ENCODE results near the gene SLC31A2.

The SLC31A2 gene

DNA sequence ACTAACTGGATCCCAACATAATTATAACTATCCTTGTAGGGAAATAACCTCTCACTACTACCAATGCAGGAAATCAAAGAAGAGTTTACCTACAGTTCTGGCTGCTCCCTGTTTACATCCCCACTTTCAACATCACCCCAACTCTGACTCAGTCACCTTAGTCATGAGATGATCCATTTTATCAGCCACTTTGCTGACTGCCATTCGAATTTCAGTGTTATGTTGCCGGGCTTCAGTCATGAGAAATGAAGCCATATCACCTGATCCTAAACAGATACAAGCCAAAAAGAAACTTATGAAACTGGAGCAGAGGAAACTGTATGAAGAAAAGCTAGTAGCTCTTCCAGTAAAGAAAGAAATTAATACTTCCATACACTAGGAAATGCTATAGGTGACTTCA lies 33.7 kb downstream of the SLC31A2 start:
- no peaks in the 10 kb centered on the region for H3K9me3 ChIP-seq (ENCODE audit: control insufficient read depth in 2 of 2, low read length in 2 of 2)
- no peaks in the 10 kb centered on the region for H3K4me1 ChIP-seq (ENCODE audit: control insufficient read depth in 2 of 2, insufficient read depth in 2 of 2, low read length in 2 of 2)
- no peak overlapping the region for H3K27ac ChIP-seq (ENCODE audit: low read depth in 2 of 2, low read length in 2 of 2)
- no peaks in the 10 kb centered on the region for H3K27me3 ChIP-seq (ENCODE audit: control insufficient read depth in 2 of 2, insufficient read depth in 2 of 2, low read length in 2 of 2)
- H3K9ac ChIP-seq (ENCODE audit: low read depth in 1 of 2, low read length in 2 of 2), result no peak overlapping the region
- H3K36me3 ChIP-seq (ENCODE audit: control insufficient read depth in 2 of 2, insufficient read depth in 2 of 2, low read length in 2 of 2), result peaks cover 78 to 81% of the 10 kb centered on the region in 2 donors
- H3K4me3 ChIP-seq (ENCODE audit: low read length in 2 of 2), result no peak overlapping the region

DNA sequence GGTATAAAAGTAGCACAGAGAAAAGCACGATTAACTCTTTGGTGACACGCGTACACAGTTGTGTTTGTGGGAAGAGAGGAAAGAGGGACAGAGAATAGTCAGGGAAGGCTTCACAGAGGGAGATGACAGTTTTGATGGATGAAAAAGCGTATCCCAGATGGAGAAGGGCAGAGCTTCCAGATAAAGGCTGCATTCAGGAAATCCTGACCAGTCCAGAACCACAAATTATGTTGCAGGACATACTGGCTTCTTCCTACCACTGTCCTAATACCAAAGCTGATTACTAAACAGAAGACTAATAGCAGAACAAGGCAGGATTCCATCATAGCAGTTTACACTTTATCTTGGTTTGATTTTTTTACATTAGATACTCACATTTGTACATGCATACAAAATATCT lies 34.5 kb downstream of the SLC31A2 start:
- no peaks in the 10 kb centered on the region for H3K27me3 ChIP-seq (ENCODE audit: control insufficient read depth in 2 of 2, insufficient read depth in 2 of 2, low read length in 2 of 2)
- no peaks in the 10 kb centered on the region for H3K4me1 ChIP-seq (ENCODE audit: control insufficient read depth in 2 of 2, insufficient read depth in 2 of 2, low read length in 2 of 2)
- peaks cover 76 to 77% of the 10 kb centered on the region in 2 donors for H3K36me3 ChIP-seq (ENCODE audit: control insufficient read depth in 2 of 2, insufficient read depth in 2 of 2, low read length in 2 of 2)
- H3K9ac ChIP-seq (ENCODE audit: low read depth in 1 of 2, low read length in 2 of 2), result no peak overlapping the region
- no peak overlapping the region for H3K4me3 ChIP-seq (ENCODE audit: low read length in 2 of 2)
- H3K27ac ChIP-seq (ENCODE audit: low read depth in 2 of 2, low read length in 2 of 2), result no peak overlapping the region
- H3K9me3 ChIP-seq (ENCODE audit: control insufficient read depth in 2 of 2, low read length in 2 of 2), result no peaks in the 10 kb centered on the region

DNA sequence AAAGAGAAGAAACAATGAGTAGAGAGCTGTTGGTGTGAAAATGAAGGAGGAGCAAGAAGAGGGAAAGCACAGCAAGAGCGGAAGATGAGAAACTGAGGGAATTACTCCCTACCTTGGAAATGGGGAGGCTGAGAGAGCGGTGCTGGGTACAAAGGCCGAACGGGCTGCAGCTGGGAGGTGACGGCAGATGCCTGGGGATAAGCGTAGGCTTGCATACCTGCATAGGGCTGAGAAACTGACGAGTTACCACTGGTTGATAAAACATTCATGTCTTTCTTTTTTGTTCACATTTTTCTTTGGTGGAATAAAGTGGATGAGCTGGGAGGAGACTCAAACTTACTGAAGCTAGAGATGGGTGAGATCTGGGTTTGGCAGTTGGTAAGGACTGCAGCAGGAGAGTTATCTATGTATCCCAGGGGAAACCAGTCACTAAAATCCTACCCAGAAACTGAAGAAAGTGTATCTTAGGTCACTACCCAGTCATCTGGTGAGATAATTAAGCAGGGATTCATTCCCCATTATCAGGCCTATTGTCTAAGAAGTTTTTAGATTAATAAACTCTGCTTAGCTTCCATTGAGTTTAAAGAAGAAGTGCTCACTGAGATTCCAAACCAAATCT lies 35.4 kb downstream of the SLC31A2 start:
- Histone ChIP-seq H3K27ac (ENCODE audit: low read depth in 2 of 2, low read length in 2 of 2) (no peak overlapping the region), H3K27me3 (ENCODE audit: control insufficient read depth in 2 of 2, insufficient read depth in 2 of 2, low read length in 2 of 2) (no peaks in the 10 kb centered on the region), H3K9ac (ENCODE audit: low read depth in 1 of 2, low read length in 2 of 2) (no peak overlapping the region), H3K4me3 (ENCODE audit: low read length in 2 of 2) (no peak overlapping the region), H3K36me3 (ENCODE audit: control insufficient read depth in 2 of 2, insufficient read depth in 2 of 2, low read length in 2 of 2) (peaks cover 71 to 84% of the 10 kb centered on the region in 2 donors), H3K9me3 (ENCODE audit: control insufficient read depth in 2 of 2, low read length in 2 of 2) (no peaks in the 10 kb centered on the region), H3K4me1 (ENCODE audit: control insufficient read depth in 2 of 2, insufficient read depth in 2 of 2, low read length in 2 of 2) (no peaks in the 10 kb centered on the region)

DNA sequence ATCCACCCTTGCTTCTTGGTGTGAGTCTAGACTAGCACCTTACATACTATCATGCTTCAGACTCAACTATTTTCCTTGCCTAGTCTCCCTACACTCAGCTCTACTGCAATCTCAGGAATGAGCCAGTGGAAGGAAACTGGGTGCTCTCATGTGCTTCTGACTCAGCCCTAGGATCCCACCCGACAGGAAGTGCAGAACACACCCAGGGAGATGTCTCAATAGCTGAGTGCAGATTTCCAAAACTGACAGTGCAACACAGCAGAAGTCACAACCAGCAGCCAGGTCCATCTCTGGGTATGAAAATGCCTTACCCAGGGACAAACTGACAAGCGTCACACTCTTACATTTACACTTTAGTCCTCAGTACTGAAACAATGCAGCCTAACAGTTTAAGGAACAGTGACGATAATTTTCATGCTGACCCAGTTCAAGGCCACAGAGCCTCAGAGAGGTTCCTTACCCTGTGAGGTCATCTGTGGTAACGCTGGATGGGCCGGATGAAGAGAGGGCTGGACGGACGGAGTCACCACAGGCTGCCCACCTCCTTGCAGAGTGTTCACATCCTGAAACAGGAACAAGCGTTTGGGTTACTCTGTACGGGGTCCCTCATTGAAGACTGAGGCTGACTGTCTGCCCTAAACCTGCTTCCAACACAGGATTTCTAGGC lies 37.3 kb downstream of the SLC31A2 start:
- Histone ChIP-seq H3K36me3 (ENCODE audit: control insufficient read depth in 2 of 2, insufficient read depth in 2 of 2, low read length in 2 of 2) (peaks cover 57 to 78% of the 10 kb centered on the region in 2 donors), H3K27ac (ENCODE audit: low read depth in 2 of 2, low read length in 2 of 2) (peak overlapping the region in 1 of 2 donors; percentile 28), H3K9me3 (ENCODE audit: control insufficient read depth in 2 of 2, low read length in 2 of 2) (no peaks in the 10 kb centered on the region), H3K4me1 (ENCODE audit: control insufficient read depth in 2 of 2, insufficient read depth in 2 of 2, low read length in 2 of 2) (no peaks in the 10 kb centered on the region), H3K27me3 (ENCODE audit: control insufficient read depth in 2 of 2, insufficient read depth in 2 of 2, low read length in 2 of 2) (no peaks in the 10 kb centered on the region), H3K4me3 (ENCODE audit: low read length in 2 of 2) (no peak overlapping the region), H3K9ac (ENCODE audit: low read depth in 1 of 2, low read length in 2 of 2) (no peak overlapping the region)

DNA sequence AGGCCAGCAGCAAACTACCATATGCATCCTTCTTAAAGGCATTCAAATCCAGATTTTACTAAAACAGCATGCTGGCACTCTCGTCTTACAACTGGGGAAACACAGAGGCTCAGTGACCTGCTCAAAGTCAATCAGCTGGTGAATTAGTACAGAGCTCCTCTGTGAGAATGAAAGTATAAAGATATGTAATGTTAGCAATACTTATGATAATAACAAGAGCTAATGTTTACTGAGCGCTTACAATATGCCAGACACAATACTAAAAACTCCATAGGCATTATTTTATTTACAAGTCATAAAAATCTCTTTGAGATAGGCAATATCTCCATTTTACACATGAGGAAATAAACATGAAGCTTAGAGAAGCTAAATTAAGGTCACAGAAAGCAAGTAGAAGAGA lies 41.6 kb downstream of the SLC31A2 start:
- no peaks in the 10 kb centered on the region for H3K27me3 ChIP-seq (ENCODE audit: control insufficient read depth in 2 of 2, insufficient read depth in 2 of 2, low read length in 2 of 2)
- no peak overlapping the region for H3K27ac ChIP-seq (ENCODE audit: low read depth in 2 of 2, low read length in 2 of 2)
- no peak overlapping the region for H3K4me3 ChIP-seq (ENCODE audit: low read length in 2 of 2)
- H3K9ac ChIP-seq (ENCODE audit: low read depth in 1 of 2, low read length in 2 of 2), result no peak overlapping the region
- H3K4me1 ChIP-seq (ENCODE audit: control insufficient read depth in 2 of 2, insufficient read depth in 2 of 2, low read length in 2 of 2), result no peaks in the 10 kb centered on the region
- no peaks in the 10 kb centered on the region for H3K9me3 ChIP-seq (ENCODE audit: control insufficient read depth in 2 of 2, low read length in 2 of 2)
- H3K36me3 ChIP-seq (ENCODE audit: control insufficient read depth in 2 of 2, insufficient read depth in 2 of 2, low read length in 2 of 2), result peaks cover 33 to 50% of the 10 kb centered on the region in 2 donors

DNA sequence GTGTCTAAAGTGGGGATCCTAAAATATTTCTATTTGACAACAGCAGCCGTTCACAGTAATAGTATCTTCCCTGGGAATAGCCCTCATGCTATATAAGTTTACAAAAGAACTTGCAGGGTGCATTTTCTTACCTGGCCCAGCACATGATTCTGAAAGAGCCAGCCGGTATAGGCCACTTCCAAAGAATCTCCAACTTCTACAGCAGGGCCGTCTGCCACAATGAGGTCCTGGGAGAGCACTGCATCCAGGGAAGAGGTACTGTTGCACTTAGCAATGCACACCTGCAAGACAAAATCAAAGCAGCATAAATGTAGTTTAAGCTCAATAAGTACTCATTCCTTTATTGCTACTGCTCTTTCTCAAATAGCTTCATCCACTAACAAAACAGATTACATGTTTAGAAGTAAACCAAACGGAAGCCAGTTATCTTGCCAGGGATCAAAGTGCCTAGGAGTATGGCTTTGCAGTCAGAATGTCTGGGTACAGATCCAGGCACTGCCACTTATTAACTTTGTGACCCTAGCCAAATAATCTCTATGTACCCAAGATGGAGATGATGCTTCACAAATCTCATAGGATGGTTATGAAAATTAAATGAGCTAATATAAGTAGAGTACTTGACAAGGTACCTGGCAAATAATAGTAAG lies 49.0 kb downstream of the SLC31A2 start:
- Histone ChIP-seq H3K9ac (ENCODE audit: low read depth in 1 of 2, low read length in 2 of 2) (no peak overlapping the region), H3K4me1 (ENCODE audit: control insufficient read depth in 2 of 2, insufficient read depth in 2 of 2, low read length in 2 of 2) (no peaks in the 10 kb centered on the region), H3K9me3 (ENCODE audit: control insufficient read depth in 2 of 2, low read length in 2 of 2) (no peaks in the 10 kb centered on the region), H3K27ac (ENCODE audit: low read depth in 2 of 2, low read length in 2 of 2) (no peak overlapping the region), H3K27me3 (ENCODE audit: control insufficient read depth in 2 of 2, insufficient read depth in 2 of 2, low read length in 2 of 2) (no peaks in the 10 kb centered on the region), H3K36me3 (ENCODE audit: control insufficient read depth in 2 of 2, insufficient read depth in 2 of 2, low read length in 2 of 2) (peaks cover 37 to 49% of the 10 kb centered on the region in 2 donors), H3K4me3 (ENCODE audit: low read length in 2 of 2) (no peak overlapping the region)

DNA sequence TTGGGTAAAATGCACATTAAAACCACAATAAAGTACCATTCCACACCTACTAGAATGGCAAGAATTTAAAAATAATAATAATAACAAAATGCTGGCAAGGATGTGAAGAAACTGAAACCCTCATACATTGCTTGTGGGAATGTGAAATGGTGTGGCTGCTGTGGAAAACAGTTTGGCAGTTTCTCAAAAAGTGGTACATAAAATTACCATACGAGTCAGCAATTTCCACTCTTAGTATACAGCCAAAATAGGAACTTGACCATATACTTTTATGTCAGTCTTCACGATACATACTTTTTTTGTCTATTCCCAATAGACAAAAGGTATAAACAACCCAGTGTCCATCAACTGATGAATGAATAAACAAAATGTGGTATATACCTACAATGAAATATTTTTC lies 54.6 kb downstream of the SLC31A2 start:
- no peaks in the 10 kb centered on the region for H3K4me1 ChIP-seq (ENCODE audit: control insufficient read depth in 2 of 2, insufficient read depth in 2 of 2, low read length in 2 of 2)
- no peak overlapping the region for H3K4me3 ChIP-seq (ENCODE audit: low read length in 2 of 2)
- no peaks in the 10 kb centered on the region for H3K27me3 ChIP-seq (ENCODE audit: control insufficient read depth in 2 of 2, insufficient read depth in 2 of 2, low read length in 2 of 2)
- H3K27ac ChIP-seq (ENCODE audit: low read depth in 2 of 2, low read length in 2 of 2), result no peak overlapping the region
- no peak overlapping the region for H3K9ac ChIP-seq (ENCODE audit: low read depth in 1 of 2, low read length in 2 of 2)
- no peaks in the 10 kb centered on the region for H3K9me3 ChIP-seq (ENCODE audit: control insufficient read depth in 2 of 2, low read length in 2 of 2)
- peaks cover 31 to 48% of the 10 kb centered on the region in 2 donors for H3K36me3 ChIP-seq (ENCODE audit: control insufficient read depth in 2 of 2, insufficient read depth in 2 of 2, low read length in 2 of 2)

DNA sequence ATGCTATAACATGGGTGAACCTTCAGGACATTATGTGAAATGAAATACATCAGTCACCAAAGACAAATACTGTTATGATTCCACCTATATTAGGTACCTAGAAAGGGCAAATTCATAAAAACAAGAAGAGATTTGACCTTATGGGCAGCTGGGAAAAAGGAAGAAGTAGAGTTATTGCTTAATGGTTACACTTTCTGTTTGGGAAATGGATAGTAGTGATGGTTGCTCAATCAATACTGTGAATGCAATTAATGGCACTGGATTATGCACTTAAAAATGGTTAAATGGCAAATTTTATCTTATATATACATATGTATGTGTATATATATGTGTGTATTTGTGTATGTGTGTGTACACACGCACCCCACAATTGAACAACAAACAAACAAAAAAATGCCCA lies 55.1 kb downstream of the SLC31A2 start:
- Histone ChIP-seq H3K4me3 (ENCODE audit: low read length in 2 of 2) (no peak overlapping the region), H3K27ac (ENCODE audit: low read depth in 2 of 2, low read length in 2 of 2) (no peak overlapping the region), H3K27me3 (ENCODE audit: control insufficient read depth in 2 of 2, insufficient read depth in 2 of 2, low read length in 2 of 2) (no peaks in the 10 kb centered on the region), H3K9me3 (ENCODE audit: control insufficient read depth in 2 of 2, low read length in 2 of 2) (no peaks in the 10 kb centered on the region), H3K36me3 (ENCODE audit: control insufficient read depth in 2 of 2, insufficient read depth in 2 of 2, low read length in 2 of 2) (peaks cover 31 to 52% of the 10 kb centered on the region in 2 donors), H3K9ac (ENCODE audit: low read depth in 1 of 2, low read length in 2 of 2) (no peak overlapping the region), H3K4me1 (ENCODE audit: control insufficient read depth in 2 of 2, insufficient read depth in 2 of 2, low read length in 2 of 2) (no peaks in the 10 kb centered on the region)

DNA sequence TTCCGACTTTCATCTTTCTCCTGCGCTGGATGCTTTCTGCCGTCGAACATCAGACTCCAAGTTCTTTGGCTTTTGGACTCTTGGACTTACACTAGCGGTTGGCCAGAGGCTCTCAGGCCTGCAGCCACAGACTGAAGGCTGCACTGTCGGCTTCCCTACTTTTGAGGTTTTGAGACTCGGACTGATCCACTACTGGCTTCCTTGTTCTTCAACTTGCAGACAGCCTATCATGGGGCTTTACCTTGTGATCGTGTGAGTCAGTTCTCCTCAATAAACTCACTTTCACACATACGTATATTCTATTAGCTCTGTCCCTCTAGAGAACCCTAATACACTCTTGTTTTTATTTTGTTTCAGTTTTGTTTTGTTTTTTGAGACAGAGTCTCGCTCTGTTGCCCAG lies 60.0 kb downstream of the SLC31A2 start:
- peaks cover 21 to 33% of the 10 kb centered on the region in 2 donors for H3K36me3 ChIP-seq (ENCODE audit: control insufficient read depth in 2 of 2, insufficient read depth in 2 of 2, low read length in 2 of 2)
- no peaks in the 10 kb centered on the region for H3K4me1 ChIP-seq (ENCODE audit: control insufficient read depth in 2 of 2, insufficient read depth in 2 of 2, low read length in 2 of 2)
- no peaks in the 10 kb centered on the region for H3K27me3 ChIP-seq (ENCODE audit: control insufficient read depth in 2 of 2, insufficient read depth in 2 of 2, low read length in 2 of 2)
- H3K4me3 ChIP-seq (ENCODE audit: low read length in 2 of 2), result no peak overlapping the region
- H3K9ac ChIP-seq (ENCODE audit: low read depth in 1 of 2, low read length in 2 of 2), result no peak overlapping the region
- no peaks in the 10 kb centered on the region for H3K9me3 ChIP-seq (ENCODE audit: control insufficient read depth in 2 of 2, low read length in 2 of 2)
- no peak overlapping the region for H3K27ac ChIP-seq (ENCODE audit: low read depth in 2 of 2, low read length in 2 of 2)

All from mucosa of rectum (tissue), 2 donors.